SW 1271 (cell line): ENCODE data around the gene MSANTD2.
A peak's percentile ranks its signal among the peaks of the same experiment; 100 is the strongest.

Source experiments
- DNase-seq, 2 experiments: peaks; one replicate each; lab custom pipeline; 2025; lab: John Stamatoyannopoulos, UW

The MSANTD2 gene

DNA sequence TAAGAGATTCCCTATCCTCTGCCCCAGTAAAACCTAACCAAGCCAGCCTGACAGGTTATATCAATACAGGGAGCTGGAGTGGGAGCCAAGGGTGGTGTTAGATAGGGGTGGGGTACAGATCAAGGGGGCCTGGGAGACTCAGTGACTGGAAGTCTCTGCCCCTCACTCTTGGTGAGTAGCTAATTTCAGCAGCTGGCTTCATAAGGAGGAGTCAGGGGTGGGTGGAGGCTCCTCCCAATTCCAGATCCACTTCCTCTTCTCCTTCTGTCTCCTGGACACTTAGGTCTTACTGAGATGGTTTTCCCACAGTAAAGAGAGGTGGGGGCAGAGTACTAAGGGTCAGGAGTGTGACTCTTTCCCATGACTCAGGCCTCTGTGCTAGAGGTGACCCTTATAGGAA lies 47.0 kb downstream of the MSANTD2 start:
- DNase-seq, result no peak

- no peak for DNase-seq
Measured at GRCh38 chr11:124752471-124753102, 47.6 kb downstream of the MSANTD2 start.

DNA sequence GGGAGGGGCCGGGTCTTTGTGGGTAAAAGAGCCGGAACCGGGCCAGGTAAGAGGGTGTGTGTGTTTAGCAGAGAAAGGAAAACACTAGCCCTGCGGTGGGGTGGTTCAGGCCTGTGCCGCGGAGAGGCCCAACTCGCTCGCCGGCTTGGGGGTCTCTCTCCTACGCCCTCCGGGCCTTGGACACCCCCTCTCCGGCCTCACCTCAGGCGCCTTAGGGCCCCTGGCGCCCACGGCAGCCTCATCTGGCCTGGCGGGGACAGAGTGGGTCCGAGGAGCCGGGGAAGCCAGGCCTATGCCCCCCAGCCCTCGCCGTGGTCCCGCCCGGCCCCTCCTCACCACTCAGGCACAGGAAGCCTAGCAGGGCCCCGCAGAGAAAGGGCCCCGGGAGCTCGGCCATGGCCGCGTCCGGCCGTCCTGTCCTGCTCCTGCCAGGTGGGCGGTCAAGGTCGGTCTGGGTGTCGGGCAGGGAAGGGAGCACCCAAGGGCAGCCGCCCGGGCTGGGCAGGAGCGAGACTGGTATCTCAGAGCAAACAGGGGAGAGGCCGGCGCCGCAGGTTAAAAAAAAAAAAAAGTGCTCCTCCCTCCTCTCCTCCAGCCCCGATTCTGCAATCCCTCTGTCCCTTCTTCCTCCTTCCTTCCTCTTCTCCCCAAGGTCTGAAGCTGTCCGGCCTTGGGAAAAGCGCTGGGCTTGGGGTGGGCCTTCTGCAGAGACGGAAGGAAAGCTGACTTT lies 48.3 kb downstream of the MSANTD2 start, which contains the start of gene VSIG2:
Gene VSIG2, minus strand, starts transcription at position 515 of the 730 bp plus-strand sequence. Its CDS starts 118 bp downstream, at position 397.
- DNase-seq, result no peak

DNA sequence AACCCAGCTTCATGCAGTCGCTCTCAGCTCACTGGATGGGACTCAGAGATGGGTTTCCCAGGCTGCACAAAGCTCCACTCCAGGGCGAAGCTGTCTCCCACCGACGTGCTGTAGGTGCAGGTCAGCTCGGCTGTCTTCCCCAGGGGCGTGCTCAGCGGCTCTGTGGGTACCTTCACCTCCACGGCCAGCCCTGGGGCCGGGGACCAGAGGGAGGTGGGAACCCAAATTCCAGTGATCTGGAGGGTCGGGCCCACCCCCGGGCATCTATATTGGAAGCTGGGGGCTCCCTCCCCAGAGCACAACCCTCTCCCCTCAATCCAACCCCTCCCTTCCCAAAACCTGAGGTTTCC lies 48.8 kb downstream of the MSANTD2 start:
- DNase-seq, result no peak

DNA sequence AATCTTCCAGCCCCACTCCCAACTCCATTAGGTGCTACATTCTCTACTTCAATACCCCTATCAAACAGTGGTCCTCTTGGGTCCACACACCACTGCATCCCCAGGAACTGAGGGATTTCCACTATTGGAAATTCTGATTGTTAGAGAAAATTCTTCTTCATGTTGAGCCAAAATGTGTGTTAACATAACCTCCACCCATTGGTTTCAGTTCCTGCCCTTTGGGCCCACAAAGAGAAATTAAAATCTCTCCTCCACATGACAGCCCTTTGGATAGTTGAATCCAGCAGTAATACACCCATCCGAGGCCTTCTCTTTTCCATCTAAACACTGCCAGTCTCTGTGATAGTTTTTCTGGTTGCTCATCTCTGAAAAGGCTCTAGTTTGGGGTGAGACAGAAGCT lies 50.3 kb downstream of the MSANTD2 start:
- no peak for DNase-seq

DNA sequence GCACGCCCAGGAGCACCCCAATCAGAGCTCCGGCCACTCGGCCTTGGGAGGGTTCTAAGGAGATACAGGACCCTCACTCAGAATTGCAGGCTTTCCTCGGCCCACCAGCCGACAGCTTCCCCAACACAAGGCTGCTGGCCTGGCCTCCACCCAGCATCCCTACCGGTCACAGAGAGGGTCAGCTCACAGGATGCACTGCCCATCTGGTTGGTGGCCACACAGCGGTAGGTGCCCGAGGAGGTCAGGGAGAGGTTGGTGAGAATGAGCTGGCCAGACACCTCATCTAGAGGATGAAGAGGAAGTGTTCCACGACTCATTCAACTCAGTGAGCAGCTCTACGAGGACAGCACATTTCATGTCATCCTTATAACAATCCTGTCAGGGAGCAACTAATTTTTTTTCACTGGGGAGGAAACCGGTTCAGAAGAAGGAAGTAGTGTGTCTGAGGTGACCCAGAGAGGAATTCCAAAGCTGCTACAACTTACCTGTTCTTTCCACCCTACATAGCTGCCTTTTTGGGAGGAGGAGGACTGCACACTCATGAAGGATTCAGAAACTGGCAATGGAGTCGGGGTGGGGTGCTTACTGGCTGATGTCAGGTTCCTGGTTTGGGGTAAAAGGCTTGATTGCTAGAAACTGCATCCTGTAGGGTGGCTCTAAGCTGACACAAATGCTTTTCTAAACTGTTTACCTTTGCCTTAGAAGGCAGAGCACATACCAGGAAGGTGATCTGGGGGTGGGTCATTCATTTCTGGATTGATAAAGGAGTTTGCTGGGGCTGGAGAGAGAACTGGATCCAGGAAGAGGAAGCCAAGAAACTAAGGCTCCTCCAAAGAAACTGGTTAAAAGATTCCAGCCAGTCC lies 51.5 kb downstream of the MSANTD2 start:
- peak; percentile 37 for DNase-seq

DNA sequence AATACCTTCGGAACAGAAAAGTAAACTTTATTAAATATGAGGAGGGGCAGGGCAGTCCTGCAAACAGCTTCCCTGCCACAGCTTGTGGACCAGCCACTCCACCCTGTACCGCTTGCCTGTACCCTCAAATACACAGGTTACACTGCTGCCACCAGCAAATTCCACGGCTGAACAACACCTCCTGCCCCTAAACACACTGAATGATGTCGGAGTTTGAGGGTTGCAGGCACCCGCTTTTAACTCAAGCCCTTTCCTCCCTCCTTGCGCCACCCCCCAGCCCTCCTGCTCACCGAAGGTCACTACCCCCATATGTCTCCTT lies 52.1 kb downstream of the MSANTD2 start:
- DNase-seq, result no peak

DNA sequence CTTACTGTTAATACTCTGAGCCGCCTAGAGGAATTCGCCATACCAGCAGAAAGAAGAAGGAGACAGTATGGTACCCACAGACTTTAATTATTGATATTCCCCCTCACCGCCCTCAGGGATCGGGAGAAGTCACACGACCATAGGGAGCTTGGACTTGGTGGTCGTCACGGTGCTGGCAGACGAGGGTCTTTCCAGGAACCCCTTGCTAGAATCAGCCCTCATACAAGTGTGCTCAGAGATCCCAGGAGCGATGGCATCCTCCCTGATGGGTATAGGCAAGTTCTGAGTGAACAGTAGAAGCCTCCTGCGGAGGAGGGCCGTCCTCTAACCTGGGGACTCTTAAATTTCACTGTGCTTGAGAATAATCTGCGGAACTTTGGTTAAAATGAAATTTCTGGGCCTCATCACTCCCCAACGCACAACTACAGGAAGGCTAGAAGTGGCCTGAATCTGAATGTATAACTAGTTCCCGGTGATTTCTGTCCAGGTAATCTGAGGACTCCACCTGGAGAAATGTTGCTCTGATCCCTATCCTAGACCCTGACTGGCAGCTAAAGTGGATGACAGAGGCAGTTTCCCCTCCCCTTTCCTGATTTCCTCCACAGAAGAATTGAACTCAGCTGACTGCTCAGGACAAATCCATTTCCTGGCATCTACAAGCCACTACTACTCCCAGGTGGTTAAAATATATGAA lies 52.7 kb downstream of the MSANTD2 start:
- peak in 1 of 2 experiments; percentile 12 for DNase-seq

DNA sequence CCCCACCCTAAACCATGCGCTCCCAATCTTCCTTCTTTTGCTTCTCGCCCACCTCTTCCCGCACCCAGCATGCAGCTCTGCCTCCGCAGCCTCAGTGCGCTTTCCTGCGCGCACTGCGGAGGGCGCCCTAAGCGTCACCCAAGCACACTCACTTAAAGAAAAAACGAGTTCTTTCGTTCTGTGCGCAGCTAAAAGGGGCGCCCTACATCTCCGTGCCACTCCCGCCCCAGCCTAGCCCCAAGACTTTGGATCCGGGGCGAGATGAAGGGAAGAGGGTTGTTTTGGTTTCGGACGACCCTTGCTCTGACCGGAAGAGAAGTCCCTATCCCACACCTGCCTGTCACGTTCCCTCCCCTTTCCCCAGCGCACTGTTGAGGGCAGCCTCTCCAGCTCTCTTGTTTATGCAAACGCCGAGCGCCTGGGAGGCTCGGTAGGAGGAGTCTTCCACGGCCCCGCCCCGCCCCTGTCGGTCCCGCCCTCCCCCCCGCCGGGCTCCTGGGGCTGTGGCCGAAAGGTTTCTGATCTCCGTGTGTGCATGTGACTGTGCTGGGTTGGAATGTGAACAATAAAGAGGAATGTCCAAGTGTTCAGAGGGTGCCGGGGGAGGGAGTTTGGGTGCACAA lies 53.5 kb downstream of the MSANTD2 start:
- peak; percentile 60 to 84 for DNase-seq

DNA sequence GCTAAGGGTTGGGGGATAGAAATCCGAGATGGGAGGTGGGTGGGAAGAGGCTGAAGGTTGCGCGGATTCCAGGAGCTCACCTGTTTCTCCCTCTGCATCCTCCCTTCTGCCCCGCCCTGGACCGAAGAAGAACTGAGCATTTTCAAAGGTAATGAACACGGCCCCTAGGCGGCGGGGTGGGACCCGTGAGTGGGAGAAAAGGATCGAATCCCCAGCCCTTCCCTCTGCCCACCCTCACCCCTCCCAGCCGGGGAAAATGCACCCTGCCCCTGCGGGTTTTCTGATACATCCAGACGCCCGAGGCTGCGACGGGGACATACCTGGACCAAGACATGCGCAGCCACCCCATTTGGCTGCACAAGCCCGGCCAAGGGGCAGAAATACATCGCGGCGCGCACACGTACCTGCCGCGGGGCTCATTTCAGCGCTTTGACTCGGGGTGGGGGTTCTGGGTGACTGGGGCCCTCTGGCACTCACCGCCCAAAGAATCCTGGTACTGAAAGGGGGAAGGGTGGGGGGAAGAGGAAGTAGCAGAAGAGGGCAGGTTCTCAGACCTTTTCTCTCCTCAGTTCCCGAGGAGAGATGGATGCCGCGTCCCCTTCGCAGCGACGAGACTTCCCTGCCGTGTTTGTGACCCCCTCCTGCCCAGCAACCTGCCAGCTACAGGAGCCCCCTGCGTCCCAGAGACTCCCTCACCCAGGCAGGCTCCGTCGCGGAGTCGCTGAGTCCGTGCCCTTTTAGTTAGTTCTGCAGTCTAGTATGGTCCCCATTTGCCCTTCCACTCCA lies 54.2 kb downstream of the MSANTD2 start:
- DNase-seq, result no peak

GRCh38 chr11:124745270-124745834 lies 54.9 kb downstream of the MSANTD2 start:
- DNase-seq, result no peak

DNA sequence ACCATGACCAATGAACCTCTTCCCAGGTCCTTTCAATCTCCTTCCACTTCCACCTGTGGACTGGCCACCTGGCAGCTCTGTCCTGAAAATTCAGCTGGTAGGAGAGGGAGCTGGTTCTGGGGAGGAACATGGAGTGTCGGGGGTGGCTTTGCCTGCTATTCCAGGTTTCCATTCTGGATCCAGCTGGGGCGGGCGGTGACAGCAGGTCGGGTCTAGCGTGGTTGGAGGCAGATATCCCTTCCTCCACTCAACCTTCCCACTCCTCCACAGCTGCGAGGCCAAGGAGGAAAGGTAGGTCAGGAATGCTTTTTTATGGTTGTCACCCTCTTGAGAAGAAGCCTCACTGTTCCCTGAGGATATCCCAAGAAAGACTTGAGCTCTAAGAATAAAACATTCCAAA lies 57.2 kb downstream of the MSANTD2 start:
- DNase-seq, result no peak

DNA sequence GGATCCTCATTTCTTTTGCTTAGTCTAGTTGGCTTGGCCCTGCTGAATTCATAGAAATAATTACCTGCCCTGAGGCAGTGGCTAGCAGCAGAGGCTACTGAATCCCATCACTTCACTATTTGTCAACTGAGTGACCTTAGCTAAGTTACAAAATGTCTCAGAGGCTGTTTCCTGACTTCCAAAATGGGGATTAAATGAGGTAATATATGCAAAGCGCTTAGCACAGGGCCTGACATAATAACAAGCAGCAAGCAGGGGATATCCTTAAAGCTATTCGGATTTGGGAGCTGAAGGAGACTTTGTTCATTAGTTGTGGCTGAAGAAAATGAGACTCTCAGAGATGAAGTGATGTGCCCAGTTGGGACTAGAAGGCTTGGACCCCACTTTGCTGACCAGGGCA lies 57.7 kb downstream of the MSANTD2 start:
- DNase-seq, result no peak

DNA sequence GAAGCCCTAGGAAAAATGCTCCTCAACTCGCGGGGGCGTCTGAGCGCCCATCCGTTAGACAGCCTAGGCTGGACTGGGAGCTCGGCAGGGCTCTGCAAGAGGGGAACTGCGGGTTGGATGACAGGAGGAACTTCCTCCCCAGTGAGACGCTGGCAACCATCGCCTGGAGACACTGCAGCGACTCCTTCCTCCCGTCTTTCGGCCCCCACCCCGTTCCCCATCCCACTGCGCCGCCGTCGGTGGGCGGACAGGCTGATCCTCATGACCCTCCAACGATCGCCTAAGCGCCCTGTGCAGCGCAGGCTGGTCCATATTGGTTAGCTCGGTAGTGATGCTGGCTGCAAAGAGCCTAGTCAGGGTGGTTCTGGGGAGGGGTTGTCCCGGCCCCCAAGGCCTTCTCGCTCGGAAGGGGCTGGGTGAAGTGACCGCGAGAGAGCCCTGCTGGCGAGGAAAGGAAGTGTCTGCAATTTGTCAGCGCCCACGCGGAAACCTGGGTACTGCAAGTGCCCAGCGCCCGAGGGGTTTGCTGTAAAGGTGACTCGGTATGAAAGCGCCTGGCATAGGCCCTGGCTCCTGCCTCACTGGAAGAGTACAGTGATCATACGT lies 59.8 kb downstream of the MSANTD2 start:
- DNase-seq, result peak in 1 of 2 experiments; percentile 48

GRCh38 chr11:124739479-124740276 lies 60.5 kb downstream of the MSANTD2 start, which contains the start of gene NRGN:
Gene NRGN, plus strand, starts transcription at chr11:124739942. Its CDS starts 143 bp downstream, at chr11:124740085.
- peak; percentile 50 to 78 for DNase-seq

DNA sequence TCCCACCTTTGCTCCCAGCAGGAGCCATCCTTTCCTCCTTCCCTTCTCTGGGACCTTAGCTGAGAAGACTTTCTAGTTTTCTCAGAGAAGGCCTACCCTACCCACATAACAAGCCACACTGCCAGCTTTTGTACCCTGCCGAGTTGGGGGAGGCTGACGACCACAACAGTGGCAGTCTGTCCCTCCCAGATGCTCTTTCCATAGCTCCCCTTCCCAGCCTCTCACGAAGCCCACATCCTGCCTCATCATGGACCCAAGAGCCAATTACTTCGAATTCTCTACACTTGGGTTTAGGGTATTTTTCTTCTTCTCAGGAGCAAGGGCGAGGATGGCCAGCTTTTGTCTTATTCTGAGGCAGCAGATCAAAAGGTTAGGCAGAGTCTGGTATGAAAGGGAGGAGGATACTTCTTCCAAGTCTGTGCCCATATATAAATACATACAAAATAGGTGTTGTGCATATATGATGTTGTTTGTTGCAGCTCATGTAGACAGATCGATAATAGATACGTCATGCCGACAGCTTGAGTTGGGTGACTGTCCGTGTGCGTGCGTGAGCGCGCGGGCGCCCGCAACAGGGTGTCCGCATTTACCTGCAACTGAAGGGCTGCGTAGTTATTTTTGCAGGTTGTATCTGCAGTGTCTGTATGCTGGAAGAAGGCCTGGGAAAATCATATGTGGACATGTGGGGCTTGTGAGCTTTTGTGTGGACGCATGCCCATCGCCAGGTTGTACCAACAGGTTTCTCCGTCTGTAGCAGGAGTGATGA lies 61.3 kb downstream of the MSANTD2 start:
- no peak for DNase-seq

DNA sequence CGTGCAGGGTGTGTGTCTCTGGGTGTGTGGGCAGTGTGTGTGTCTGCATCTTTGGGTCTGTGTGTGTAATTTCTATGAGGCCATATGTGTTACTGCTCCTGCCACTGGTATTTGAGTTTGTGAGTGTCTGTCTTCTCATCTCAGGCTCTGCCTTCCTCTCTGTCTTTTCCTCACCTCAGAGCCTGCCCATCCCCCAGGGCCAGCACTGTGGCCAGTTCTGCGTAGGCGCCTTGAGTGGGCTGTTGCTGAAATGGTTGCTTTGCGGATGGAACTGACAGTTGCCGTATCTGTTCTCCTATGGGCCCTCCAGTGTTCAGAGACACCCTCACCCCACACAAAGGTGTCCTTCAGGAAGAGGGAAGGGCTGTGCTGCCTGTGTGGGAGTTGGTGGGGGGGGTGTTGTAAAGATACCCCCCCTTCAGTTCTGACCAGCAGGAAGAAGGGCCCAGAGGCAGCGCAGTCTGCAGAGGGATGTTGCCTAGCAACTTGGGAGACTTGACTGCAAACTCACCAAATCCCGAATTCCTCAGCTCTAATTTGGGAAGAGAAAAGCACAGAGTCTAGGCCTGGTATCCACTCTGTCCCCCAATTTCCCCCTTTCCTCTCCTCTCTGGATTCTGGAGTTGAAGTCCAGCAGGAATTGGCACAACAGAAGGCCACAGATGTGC lies 62.4 kb downstream of the MSANTD2 start:
- DNase-seq, result no peak

- DNase-seq, result no peak
Measured at GRCh38 chr11:124736736-124737135, 63.5 kb downstream of the MSANTD2 start.
